Measurements from ENCODE around the gene CCT7. TPM values are rescaled to one million over a fixed set of nuclear protein-coding genes. Genes with fewer than 3 reads are reported as not detected.
"Not testable (repeated sequence)": the region's sequence is repeated elsewhere in the genome, so short reads cannot be mapped to it uniquely, and the experiment has no call there.

Gene CCT7
- polyA plus RNA-seq (ENCODE audit: insufficient read length): 176 TPM

DNA sequence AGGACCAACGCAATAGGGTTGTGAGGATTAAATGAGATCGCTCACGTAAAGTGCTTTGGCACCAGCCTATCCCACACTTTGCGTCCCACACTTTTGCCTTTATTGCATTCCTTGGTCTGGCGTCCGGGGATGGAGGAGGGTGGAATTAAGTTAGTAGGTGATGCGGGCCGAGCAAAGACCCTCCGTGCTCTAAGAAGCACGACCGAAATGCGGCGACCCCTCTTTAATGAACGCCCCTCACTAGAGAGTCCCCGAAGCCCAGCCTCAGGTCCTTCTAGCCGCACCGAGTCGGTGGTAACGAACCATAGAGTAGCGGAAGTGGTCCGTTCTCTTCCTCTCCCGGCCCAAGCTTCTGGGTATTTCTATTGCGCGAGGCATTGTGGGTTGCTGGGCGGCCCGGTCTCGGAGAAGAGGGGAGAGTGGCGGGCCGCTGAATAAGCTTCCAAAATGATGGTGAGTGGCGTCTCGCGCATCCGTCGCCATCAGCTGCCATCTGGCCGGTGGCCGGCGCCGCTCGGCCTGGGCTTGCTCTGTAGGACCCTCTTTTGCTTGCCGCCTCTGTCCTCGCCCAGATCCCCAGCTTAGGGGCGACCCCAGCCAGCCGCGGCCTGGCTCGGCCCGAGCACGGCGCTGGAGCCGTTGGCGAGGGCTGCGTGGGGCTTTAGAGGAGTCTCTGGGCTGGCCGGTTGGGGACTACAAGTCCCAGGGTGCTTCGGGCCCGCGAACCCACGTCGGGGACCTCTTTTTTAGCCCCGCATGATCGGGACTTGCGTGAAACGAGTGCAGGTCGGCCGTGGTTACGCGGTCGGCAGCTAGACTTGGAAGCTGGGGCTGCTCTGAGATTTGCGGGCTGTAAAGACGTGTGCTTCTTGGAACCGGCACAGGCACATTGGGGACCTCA is at the start of gene CCT7:
CCT7 (plus strand) TSS at position 377 of the 901 bp plus-strand sequence; CDS start at position 448, 71 bp downstream.
- peak; percentile 90 for DNase-seq (ENCODE audit: low read depth)

- no peak for DNase-seq (ENCODE audit: low read depth)
Observed at GRCh38 chr2:73185965-73186364, 48.1 kb upstream of the CCT7 start.

GRCh38 chr2:73187549-73187948 is 46.6 kb upstream of the CCT7 start:
- DNase-seq (ENCODE audit: low read depth): no peak

DNA sequence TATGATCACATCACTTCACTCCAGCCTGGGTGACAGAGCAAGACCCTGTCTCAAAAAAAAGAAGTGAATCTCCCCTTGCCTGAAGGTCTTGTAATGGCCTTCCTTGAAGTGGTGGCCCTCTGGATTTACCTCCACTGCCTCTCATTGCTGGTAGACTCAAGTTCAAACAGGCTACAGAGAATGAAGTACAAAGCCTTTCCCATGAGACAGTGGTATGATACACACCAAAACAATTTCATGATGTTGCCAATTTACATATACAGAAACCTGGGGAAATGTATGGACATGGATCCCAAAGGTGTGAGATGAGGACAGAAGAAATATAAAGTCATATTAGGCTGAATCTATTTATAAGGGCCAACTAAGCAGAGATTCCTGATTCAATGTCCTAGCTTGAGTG is 36.5 kb upstream of the CCT7 start:
- DNase-seq (ENCODE audit: low read depth): no peak

GRCh38 chr2:73200281-73200680 is 33.8 kb upstream of the CCT7 start:
- not testable (repeated sequence) for DNase-seq (ENCODE audit: low read depth)

DNA sequence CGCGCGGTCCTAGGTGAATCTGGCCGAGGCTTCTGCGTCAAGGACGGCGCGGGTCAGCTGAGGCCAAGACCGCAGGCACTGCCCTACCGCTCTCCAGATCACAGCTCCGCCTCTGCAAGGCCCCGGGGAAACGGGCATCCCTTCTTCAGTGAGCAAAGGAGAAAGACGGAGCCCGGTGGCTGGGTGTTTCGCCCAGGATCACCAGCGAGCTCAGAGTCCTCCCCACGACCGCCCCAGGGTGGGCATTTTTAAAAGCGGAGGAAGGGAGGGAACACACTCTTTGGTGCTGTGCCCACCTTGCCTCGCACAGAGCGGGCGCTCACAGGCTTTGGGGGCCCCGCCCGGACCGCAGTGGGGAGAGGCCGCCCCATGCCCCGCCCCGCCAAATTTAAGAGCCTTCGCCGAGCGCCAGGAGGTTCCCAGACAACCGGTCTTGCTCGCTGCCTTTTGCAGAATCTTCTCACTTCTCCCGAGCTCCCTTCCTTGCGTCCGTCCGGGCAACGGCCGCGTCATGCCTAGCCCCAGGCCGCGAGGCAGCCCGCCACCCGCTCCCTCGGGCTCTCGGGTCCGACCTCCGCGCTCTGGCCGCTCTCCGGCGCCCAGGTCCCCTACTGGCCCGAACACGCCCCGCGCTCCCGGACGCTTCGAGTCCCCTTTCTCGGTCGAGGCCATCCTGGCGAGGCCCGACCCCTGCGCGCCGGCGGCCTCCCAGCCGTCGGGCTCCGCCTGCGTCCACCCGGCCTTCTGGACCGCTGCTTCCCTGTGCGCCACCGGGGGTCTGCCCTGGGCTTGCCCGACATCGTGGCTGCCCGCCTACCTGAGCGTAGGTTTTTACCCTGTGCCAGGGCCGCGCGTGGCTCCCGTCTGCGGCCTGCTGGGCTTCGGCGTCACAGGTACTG is 31.7 kb upstream of the CCT7 start, which contains the start of gene NOTO:
NOTO (plus strand) TSS at position 419 of the 899 bp plus-strand sequence; CDS start at position 512, 93 bp downstream.
- DNase-seq (ENCODE audit: low read depth): no peak

- no peak for DNase-seq (ENCODE audit: low read depth)
Observed at GRCh38 chr2:73203055-73203681, 30.9 kb upstream of the CCT7 start.

DNA sequence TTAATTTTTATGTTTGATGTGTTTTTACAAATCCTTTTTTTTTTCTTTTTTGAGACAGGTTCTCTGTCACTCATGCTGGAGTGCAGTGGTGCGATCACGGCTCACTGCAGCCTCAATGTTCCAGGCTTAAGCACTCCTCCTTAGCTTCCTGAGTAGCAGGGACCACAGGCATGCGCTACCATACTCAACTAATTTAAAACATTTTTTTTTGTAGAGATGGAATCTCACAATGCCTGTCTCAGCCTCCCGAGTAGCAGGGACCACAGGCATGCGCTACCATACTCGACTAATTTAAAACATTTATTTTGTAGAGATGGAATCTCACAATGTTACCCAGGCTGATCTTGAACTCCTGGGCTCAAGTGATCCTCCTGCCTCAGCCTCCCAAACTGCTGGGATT is 28.5 kb upstream of the CCT7 start:
- DNase-seq (ENCODE audit: low read depth): no peak

GRCh38 chr2:73208258-73208657 is 25.9 kb upstream of the CCT7 start:
- no peak for DNase-seq (ENCODE audit: low read depth)

DNA sequence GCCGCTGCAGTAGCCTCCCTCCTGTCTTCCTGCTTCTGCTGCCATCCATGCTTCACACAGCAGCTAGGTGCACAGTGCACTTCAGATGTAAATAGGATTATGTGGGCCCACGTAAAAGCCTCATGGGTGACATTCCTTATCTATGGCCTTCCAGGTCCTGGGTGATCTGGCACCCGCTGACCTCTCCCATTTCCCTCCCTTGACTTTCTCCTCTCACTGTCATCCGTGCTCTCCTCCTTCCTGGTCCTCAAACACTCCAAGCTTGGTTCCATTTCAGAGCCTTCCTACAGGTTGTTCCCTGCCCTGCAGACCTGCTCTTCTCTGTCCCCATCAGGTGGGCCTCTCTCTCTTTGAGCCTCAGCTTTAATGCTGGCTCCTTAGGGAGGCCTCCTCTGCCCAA is 24.1 kb upstream of the CCT7 start:
- no peak for DNase-seq (ENCODE audit: low read depth)

DNA sequence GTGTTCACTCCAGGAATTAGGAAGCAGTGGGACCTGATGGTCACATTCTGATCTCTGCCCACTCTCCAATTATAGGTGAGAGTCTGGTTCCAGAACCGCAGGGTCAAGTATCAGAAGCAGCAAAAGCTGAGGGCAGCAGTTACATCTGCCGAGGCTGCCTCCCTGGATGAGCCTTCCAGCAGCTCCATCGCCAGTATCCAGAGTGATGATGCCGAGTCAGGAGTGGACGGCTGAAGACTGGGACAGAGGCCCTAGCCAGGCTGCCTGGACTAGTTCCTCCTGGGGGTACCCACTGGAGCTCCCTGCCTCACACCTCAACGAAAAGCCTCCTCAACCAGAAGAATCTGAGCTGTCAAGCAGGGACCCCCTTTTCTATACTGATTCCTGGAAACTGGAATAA is 23.4 kb upstream of the CCT7 start:
- no peak for DNase-seq (ENCODE audit: low read depth)

GRCh38 chr2:73212098-73212447 is 22.0 kb upstream of the CCT7 start:
- no peak for DNase-seq (ENCODE audit: low read depth)

DNA sequence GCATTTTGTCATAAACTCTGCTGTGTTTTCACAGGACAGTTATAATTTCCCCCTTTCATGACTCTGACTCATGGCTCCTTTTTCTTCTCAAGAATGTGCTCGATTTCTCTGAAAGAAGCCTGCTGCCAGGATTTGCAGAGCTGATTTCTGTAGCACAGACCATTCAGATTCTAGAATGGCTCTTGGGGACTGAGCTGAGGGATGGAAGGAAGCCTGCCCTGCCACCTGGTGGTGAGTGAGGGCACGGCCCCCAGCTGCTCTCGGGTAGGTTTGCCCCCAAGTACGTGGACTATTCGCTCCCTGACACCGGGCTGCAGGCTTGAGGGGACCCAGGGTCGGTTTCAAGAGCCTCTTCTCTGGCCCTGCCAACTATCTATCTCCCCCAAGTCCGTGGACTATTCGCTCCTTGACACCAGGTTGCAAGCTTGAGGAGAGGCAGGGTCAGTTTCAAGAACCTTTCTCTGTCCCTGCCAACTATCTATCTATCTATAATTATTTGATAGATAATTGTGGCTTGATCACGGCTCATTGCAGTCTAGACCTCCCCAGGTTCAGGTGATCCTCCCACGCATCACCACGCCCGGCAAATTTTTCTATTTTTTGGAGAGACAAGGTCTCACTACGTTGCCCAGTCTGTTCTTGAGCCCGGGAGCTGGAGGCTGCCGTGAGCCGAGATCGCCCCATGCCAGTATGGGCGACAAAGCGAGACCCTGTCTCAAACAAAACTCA is 21.5 kb upstream of the CCT7 start:
- DNase-seq (ENCODE audit: low read depth): no peak

- DNase-seq (ENCODE audit: low read depth): no peak
Observed at GRCh38 chr2:73214120-73215035, 19.7 kb upstream of the CCT7 start, which contains the start of gene SMYD5. TSS of gene SMYD5 (plus strand) at chr2:73214245. CDS start at chr2:73214267, 22 bp downstream.

GRCh38 chr2:73215254-73215653 is 18.9 kb upstream of the CCT7 start:
- no peak for DNase-seq (ENCODE audit: low read depth)

GRCh38 chr2:73217160-73217559 is 16.9 kb upstream of the CCT7 start:
- no peak for DNase-seq (ENCODE audit: low read depth)

DNA sequence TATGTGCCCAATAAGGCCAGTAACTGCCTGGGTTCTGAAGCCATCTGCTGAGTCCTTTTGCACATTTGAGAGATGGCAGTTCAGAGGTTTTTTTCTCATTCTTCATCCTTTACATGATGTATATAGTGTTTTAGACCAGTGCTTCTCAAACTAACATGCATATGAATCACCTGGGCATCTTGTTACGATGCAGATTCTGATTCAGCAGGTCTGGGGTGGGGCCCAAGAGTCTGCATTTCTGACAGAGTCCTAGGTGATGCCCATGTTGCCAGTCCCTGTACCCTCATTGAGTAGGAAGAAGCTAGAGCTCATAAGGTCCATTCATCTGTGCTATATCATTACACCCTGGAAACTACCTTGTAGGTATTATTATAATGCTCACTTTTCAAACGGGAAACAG is 16.3 kb upstream of the CCT7 start:
- no peak for DNase-seq (ENCODE audit: low read depth)

- no peak for DNase-seq (ENCODE audit: low read depth)
Observed at GRCh38 chr2:73218298-73218697, 15.8 kb upstream of the CCT7 start.

DNA sequence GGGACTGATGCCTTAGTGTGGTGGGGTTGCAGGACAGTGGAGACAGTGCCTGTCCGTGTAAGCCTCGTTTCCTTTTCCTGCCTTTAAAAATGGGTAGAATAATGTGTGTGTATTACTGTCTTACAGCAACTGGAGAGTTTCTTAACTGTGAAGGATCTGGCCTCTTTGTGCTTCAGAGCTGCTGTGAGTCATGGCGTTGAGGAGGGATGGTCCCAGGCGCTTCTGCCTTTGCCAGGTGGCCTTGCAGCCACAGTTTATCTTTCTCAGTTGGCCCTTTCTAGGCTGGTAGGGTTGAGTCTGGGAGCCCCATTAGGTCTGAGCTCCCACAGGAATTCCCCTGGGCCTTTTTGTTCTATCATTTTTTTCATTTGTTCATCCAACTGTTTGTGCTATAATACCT is 10.3 kb upstream of the CCT7 start:
- DNase-seq (ENCODE audit: low read depth): no peak
